ENCODE data around the gene CHURC1. TPM values are rescaled to one million over a fixed set of nuclear protein-coding genes. Genes with fewer than 3 reads are reported as not detected.

The CHURC1 gene
- total and polyA plus RNA-seq, 2 of the 13 experiments (the other 11 are each of a cell fraction or from before 2014, with no cell fraction given), result 41.1 to 74.4 TPM

DNA sequence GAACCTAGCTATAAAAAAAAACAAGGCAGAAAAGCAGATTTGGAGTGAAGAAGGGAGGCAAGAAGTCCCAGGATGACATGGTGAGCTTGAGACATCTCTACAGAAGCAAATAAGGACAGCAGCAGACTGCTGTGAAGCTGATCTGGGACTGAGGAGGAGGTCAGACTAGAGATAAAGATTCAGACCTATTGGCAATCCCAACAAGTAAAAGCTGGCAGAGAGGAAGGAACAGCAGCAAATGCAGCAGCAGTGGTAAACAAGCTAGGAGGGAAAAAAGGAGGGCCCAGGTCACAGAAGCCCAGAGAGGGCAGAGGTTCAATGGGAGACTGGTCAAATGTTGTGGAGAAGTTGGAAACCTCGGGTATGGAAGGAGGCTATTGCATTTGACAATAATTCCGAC is 45.9 kb upstream of the CHURC1 start:
- H3K79me2 ChIP-seq (ENCODE audit: insufficient read depth, low read length), result no peaks in the 10 kb centered on the region
- no peak for ATAC-seq
- TF ChIP-seq ZNF318 (CRISPR knock-in tag; IDR thresholded peaks at IDR 0.05) (no peak), ZSCAN31 (CRISPR knock-in tag; IDR thresholded peaks at IDR 0.05; ENCODE audit: low read depth) (no peak), EP300 (IDR thresholded peaks at IDR 0.05; ENCODE audit: low read depth in 2 of 2, low read length in 2 of 2) (no peak), EP300 (CRISPR knock-in tag; IDR thresholded peaks at IDR 0.05; ENCODE audit: borderline replicate concordance) (no peak), AGO2 (optimal IDR thresholded peaks at IDR 0.05; ENCODE audit: low read depth, low read length) (no peak), MIXL1 (CRISPR knock-in tag; IDR thresholded peaks at IDR 0.05) (no peak), NFYC (CRISPR knock-in tag; IDR thresholded peaks at IDR 0.05) (no peak)
- TF ChIP-seq, protein P1, sequence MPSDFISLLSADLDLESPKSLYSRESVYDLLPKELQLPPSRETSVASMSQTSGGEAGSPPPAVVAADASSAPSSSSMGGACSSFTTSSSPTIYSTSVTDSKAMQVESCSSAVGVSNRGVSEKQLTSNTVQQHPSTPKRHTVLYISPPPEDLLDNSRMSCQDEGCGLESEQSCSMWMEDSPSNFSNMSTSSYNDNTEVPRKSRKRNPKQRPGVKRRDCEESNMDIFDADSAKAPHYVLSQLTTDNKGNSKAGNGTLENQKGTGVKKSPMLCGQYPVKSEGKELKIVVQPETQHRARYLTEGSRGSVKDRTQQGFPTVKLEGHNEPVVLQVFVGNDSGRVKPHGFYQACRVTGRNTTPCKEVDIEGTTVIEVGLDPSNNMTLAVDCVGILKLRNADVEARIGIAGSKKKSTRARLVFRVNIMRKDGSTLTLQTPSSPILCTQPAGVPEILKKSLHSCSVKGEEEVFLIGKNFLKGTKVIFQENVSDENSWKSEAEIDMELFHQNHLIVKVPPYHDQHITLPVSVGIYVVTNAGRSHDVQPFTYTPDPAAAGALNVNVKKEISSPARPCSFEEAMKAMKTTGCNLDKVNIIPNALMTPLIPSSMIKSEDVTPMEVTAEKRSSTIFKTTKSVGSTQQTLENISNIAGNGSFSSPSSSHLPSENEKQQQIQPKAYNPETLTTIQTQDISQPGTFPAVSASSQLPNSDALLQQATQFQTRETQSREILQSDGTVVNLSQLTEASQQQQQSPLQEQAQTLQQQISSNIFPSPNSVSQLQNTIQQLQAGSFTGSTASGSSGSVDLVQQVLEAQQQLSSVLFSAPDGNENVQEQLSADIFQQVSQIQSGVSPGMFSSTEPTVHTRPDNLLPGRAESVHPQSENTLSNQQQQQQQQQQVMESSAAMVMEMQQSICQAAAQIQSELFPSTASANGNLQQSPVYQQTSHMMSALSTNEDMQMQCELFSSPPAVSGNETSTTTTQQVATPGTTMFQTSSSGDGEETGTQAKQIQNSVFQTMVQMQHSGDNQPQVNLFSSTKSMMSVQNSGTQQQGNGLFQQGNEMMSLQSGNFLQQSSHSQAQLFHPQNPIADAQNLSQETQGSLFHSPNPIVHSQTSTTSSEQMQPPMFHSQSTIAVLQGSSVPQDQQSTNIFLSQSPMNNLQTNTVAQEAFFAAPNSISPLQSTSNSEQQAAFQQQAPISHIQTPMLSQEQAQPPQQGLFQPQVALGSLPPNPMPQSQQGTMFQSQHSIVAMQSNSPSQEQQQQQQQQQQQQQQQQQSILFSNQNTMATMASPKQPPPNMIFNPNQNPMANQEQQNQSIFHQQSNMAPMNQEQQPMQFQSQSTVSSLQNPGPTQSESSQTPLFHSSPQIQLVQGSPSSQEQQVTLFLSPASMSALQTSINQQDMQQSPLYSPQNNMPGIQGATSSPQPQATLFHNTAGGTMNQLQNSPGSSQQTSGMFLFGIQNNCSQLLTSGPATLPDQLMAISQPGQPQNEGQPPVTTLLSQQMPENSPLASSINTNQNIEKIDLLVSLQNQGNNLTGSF (CRISPR knock-in tag; IDR thresholded peaks at IDR 0.05), result no peak
- intact Hi-C loops (cut with micrococcal nuclease; ENCODE audit: unreplicated experiment) (no loop called here), in situ Hi-C loops (cut with HindIII; ENCODE audit: extremely low pct_ligation_motif_present, low pct_unique_long_range_greater_than_20kb) (no loop called here)
- CTCF ChIA-PET (ENCODE audit: low intra/inter-chr PET ratio, low total read pairs), result no interaction called here
- no peak for DNase-seq (ENCODE audit: low spot score)
- no peak overlapping the region for H3K4me3 ChIP-seq (replicated peaks in 1 of 3; ENCODE audit: insufficient read depth in 1 of 3, low read depth in 2 of 3, low read length in 3 of 3)
- WGBS (ENCODE audit: low lambda C conversion rate), result 0% methylated on average over 2 of the region's 2 CpGs
- H4K20me1 ChIP-seq (ENCODE audit: insufficient read depth, low read length), result no peaks in the 10 kb centered on the region
- peaks cover 3 to 54% of the 10 kb centered on the region in 2 experiments; a peak in 4 of 5 replicates for H3K27me3 ChIP-seq (ENCODE audit: control insufficient read depth in 1 of 2, insufficient read depth in 2 of 2, low read length in 2 of 2)
- no peak overlapping the region for H2AFZ ChIP-seq (ENCODE audit: low read length)
- H3K9ac ChIP-seq (ENCODE audit: insufficient read depth, low read depth, low read length), result no peak overlapping the region
- no TSS peak for BruUV-seq (replicated peaks)
- POLR2A ChIA-PET, result no interaction called here
- no peaks in the 10 kb centered on the region for H3K4me1 ChIP-seq (ENCODE audit: insufficient read depth, low read length)
- no peak for FAIRE-seq
- H3K4me2 ChIP-seq (ENCODE audit: low read depth, low read length), result no peak overlapping the region
- no peaks in the 10 kb centered on the region for H3K9me3 ChIP-seq (ENCODE audit: low read length)
- H3K36me3 ChIP-seq (replicated peaks in 1 of 2; ENCODE audit: control insufficient read depth in 1 of 2, insufficient read depth in 2 of 2, low read length in 2 of 2), result no peaks in the 10 kb centered on the region
- H3K27ac ChIP-seq (ENCODE audit: extremely low read length, insufficient read depth, low read length), result no peak overlapping the region
